Neuronal stem cell (in vitro differentiated cells): Measurements from ENCODE around the gene VMP1.
"Not testable (repeated sequence)": the region's sequence is repeated elsewhere in the genome, so short reads cannot be mapped to it uniquely, and the experiment has no call there.

ENCODE experiments used
- DNase-seq: peaks from one replicate; pipeline ENCODE4 v3.0.0-alpha.2; 2013; ENCODE audit warnings: low spot score
- H2AFZ ChIP-seq: one replicate; pipeline ENCODE4 v1.6.1; 2013; ENCODE audit warnings: mild to moderate bottlenecking, low read length, inconsistent platforms
- H2AK5ac ChIP-seq: 2 replicates; pipeline ENCODE4 v1.6.1; 2013; ENCODE audit warnings: low read depth, mild to moderate bottlenecking, inconsistent platforms, low read length, moderate library complexity, mixed read lengths
- H2BK120ac ChIP-seq: 2 replicates; pipeline ENCODE4 v1.6.1; 2013; ENCODE audit warnings: low read depth, mild to moderate bottlenecking, inconsistent platforms, low read length, moderate library complexity, mixed read lengths
- H2BK12ac ChIP-seq: one replicate; pipeline ENCODE4 v1.6.1; 2013; ENCODE audit warnings: low read length, inconsistent platforms
- H2BK15ac ChIP-seq: 2 replicates; pipeline ENCODE4 v1.6.1; 2013; ENCODE audit warnings: mild to moderate bottlenecking, low read length, inconsistent platforms, mixed read lengths
- H2BK5ac ChIP-seq: one replicate; pipeline ENCODE4 v1.6.1; 2013; ENCODE audit warnings: inconsistent platforms, mild to moderate bottlenecking, low read length, moderate library complexity
- H3K14ac ChIP-seq: one replicate; pipeline ENCODE4 v1.6.1; 2013; ENCODE audit warnings: low read length, inconsistent platforms
- H3K18ac ChIP-seq: 2 replicates; pipeline ENCODE4 v1.6.1; 2013; ENCODE audit warnings: low read length, inconsistent platforms
- H3K23ac ChIP-seq: 2 replicates; pipeline ENCODE4 v1.6.1; 2013; ENCODE audit warnings: low read depth, mild to moderate bottlenecking, mixed read lengths, low read length, inconsistent platforms; ENCODE audit not compliant: poor library complexity
- H3K27ac ChIP-seq: replicated peaks from 3 replicates; pipeline ENCODE4 v1.5.1; 2013; ENCODE audit warnings: low read length, inconsistent platforms
- H3K27me3 ChIP-seq, 3 experiments: 2 replicates each; pipeline ENCODE4 v1.6.1; 2013; ENCODE audit warnings: low read length in 3 of 3, mild to moderate bottlenecking in 2 of 3, inconsistent platforms in 1 of 3, low read depth in 1 of 3, mixed read lengths in 1 of 3, moderate library complexity in 1 of 3; ENCODE audit not compliant: control insufficient read depth in 3 of 3, insufficient read depth in 3 of 3
- H3K36me3 ChIP-seq, 2 donors: replicated peaks in 1 of 2; 2 replicates each; pipeline ENCODE4 v1.6.1; 2013; ENCODE audit warnings: low read length in 2 of 2; ENCODE audit not compliant: control insufficient read depth in 2 of 2, insufficient read depth in 2 of 2
- H3K4ac ChIP-seq: 2 replicates; pipeline ENCODE4 v1.6.1; 2013; ENCODE audit warnings: inconsistent platforms, mild to moderate bottlenecking, low read length, moderate library complexity
- H3K4me1 ChIP-seq, 2 donors: 1 replicate in 1 of 2; 2 replicates in 1 of 2; pipeline ENCODE4 v1.6.1; 2013; ENCODE audit warnings: low read length in 2 of 2, low read depth in 1 of 2; ENCODE audit not compliant: control insufficient read depth in 2 of 2, insufficient read depth in 1 of 2
- H3K4me2 ChIP-seq: one replicate; pipeline ENCODE4 v1.6.1; 2013; ENCODE audit warnings: mild to moderate bottlenecking, low read length, inconsistent platforms; ENCODE audit not compliant: insufficient read depth, poor library complexity, severe bottlenecking
- H3K4me3 ChIP-seq, 2 donors: 2 replicates each; pipeline ENCODE4 v1.5.1; 2013; ENCODE audit warnings: low read length in 2 of 2, mild to moderate bottlenecking in 2 of 2, inconsistent platforms in 1 of 2, moderate library complexity in 1 of 2
- H3K79me1 ChIP-seq: one replicate; pipeline ENCODE4 v1.6.1; 2013; ENCODE audit warnings: low read depth, mild to moderate bottlenecking, inconsistent platforms, low read length, moderate library complexity
- H3K9ac ChIP-seq: one replicate; pipeline ENCODE4 v1.6.1; 2013; ENCODE audit warnings: mild to moderate bottlenecking, low read depth, low read length, inconsistent platforms; ENCODE audit not compliant: poor library complexity
- H3K9me3 ChIP-seq, 2 donors: replicated peaks in 1 of 2; 2 replicates each; pipeline versions ENCODE3 to v1.6.1; 2013; ENCODE audit warnings: low read length in 2 of 2, mild to moderate bottlenecking in 2 of 2, inconsistent platforms in 1 of 2, low read depth in 1 of 2, mixed read lengths in 1 of 2, moderate library complexity in 1 of 2; ENCODE audit not compliant: control insufficient read depth in 2 of 2, insufficient read depth in 1 of 2
- H4K8ac ChIP-seq: one replicate; pipeline ENCODE4 v1.6.1; 2013; ENCODE audit warnings: low read depth, mild to moderate bottlenecking, inconsistent platforms, low read length, moderate library complexity
- H4K91ac ChIP-seq: one replicate; pipeline ENCODE4 v1.6.1; 2013; ENCODE audit warnings: low read length, low read depth, mild to moderate bottlenecking, inconsistent platforms; ENCODE audit not compliant: poor library complexity
- WGBS, 2 donors: extraction: QIAGEN DNeasy Blood & Tissue Kit; methylation state at CpG; one replicate each; pipeline ENCODE4 v1.1.7; 2013; ENCODE audit warnings: missing lambda C conversion rate in 2 of 2, mixed read lengths in 1 of 2; ENCODE audit not compliant: insufficient read length in 2 of 2, insufficient replicate concordance in 1 of 2; ENCODE audit errors: extremely low coverage in 2 of 2; 5-methylcytosine and 5-hydroxymethylcytosine counted together

VMP1 gene

GRCh38 chr17:59841091-59841881 lies 133.8 kb downstream of the VMP1 start:
- peaks cover 5 to 10% of the 10 kb centered on the region in 2 donors for H3K4me1 ChIP-seq
- not testable (repeated sequence) for DNase-seq, H2BK5ac ChIP-seq, H2BK120ac ChIP-seq, H3K27ac ChIP-seq, H4K91ac ChIP-seq, H2AFZ ChIP-seq, H3K23ac ChIP-seq, H2BK12ac ChIP-seq, H3K4me2 ChIP-seq, H3K14ac ChIP-seq, H3K27me3 ChIP-seq, H3K4ac ChIP-seq, H3K18ac ChIP-seq, H2AK5ac ChIP-seq, H3K9ac ChIP-seq, H2BK15ac ChIP-seq, H4K8ac ChIP-seq, H3K79me1 ChIP-seq, H3K9me3 ChIP-seq
- no CpG with 5 or more reads among the region's 7 CpGs for WGBS, 2 donors
- peak overlapping the region in 1 of 2 donors; percentile 86 for H3K4me3 ChIP-seq
- H3K36me3 ChIP-seq = peaks cover 0 to 40% of the 10 kb centered on the region in 2 donors

GRCh38 chr17:59841882-59842263 lies 134.4 kb downstream of the VMP1 start:
- H2BK15ac ChIP-seq, H3K79me1 ChIP-seq, H2AK5ac ChIP-seq, H3K4ac ChIP-seq, H3K18ac ChIP-seq, H4K91ac ChIP-seq, H3K4me3 ChIP-seq, H3K9me3 ChIP-seq, DNase-seq, H4K8ac ChIP-seq, H3K23ac ChIP-seq, H3K27ac ChIP-seq, H3K9ac ChIP-seq, H2AFZ ChIP-seq, H2BK12ac ChIP-seq, H3K14ac ChIP-seq, H2BK120ac ChIP-seq, H3K4me2 ChIP-seq, H3K27me3 ChIP-seq, H2BK5ac ChIP-seq: not testable (repeated sequence)
- no CpG with 5 or more reads among the region's 4 CpGs for WGBS, 2 donors
- Histone ChIP-seq H3K4me1 (peaks cover 7 to 16% of the 10 kb centered on the region in 2 donors), H3K36me3 (peaks cover 0 to 40% of the 10 kb centered on the region in 2 donors)

- no peak overlapping the region for H3K18ac ChIP-seq
- H3K23ac ChIP-seq = no peak overlapping the region
- no peak overlapping the region for H2AFZ ChIP-seq
- DNase-seq = no peak
- no CpG with 5 or more reads among the region's 13 CpGs for WGBS, 2 donors
- no peaks in the 10 kb centered on the region for H3K27me3 ChIP-seq
- H3K14ac ChIP-seq = no peak overlapping the region
- H3K36me3 ChIP-seq = peaks cover 0 to 40% of the 10 kb centered on the region in 2 donors
- no peak overlapping the region for H4K91ac ChIP-seq
- H4K8ac ChIP-seq = no peak overlapping the region
- no peak overlapping the region for H2AK5ac ChIP-seq
- no peak overlapping the region for H2BK12ac ChIP-seq
- H3K79me1 ChIP-seq = no peaks in the 10 kb centered on the region
- H3K4me1 ChIP-seq = peaks cover 5 to 13% of the 10 kb centered on the region in 2 donors
- H3K9ac ChIP-seq = no peak overlapping the region
- H2BK15ac ChIP-seq = no peak overlapping the region
- no peak overlapping the region for H3K27ac ChIP-seq
- H3K4me2 ChIP-seq = no peak overlapping the region
- H3K4ac ChIP-seq = no peak overlapping the region
- no peak overlapping the region for H2BK5ac ChIP-seq
- no peak overlapping the region for H3K4me3 ChIP-seq
- no peaks in the 10 kb centered on the region for H3K9me3 ChIP-seq
- no peak overlapping the region for H2BK120ac ChIP-seq
Observed at GRCh38 chr17:59842901-59843652, 135.6 kb downstream of the VMP1 start.

- DNase-seq = no peak
- Histone ChIP-seq H2BK12ac (no peak overlapping the region), H2AK5ac (no peak overlapping the region), H3K9ac (no peak overlapping the region), H4K91ac (no peak overlapping the region), H3K9me3 (no peaks in the 10 kb centered on the region), H3K79me1 (no peaks in the 10 kb centered on the region), H3K4me1 (peaks cover 3 to 13% of the 10 kb centered on the region in 2 donors), H3K4ac (no peak overlapping the region), H2BK15ac (no peak overlapping the region), H3K18ac (no peak overlapping the region), H2BK5ac (no peak overlapping the region), H3K36me3 (peaks cover 0 to 23% of the 10 kb centered on the region in 2 donors), H2AFZ (no peak overlapping the region), H3K4me3 (no peak overlapping the region), H2BK120ac (no peak overlapping the region), H3K23ac (no peak overlapping the region), H4K8ac (no peak overlapping the region), H3K27ac (no peak overlapping the region), H3K27me3 (no peaks in the 10 kb centered on the region), H3K14ac (no peak overlapping the region), H3K4me2 (no peak overlapping the region)
- no CpG with 5 or more reads among the region's 3 CpGs for WGBS, 2 donors
Observed at GRCh38 chr17:59844884-59845594, 137.6 kb downstream of the VMP1 start.
